HG02623 (cell line): ENCODE results near the gene CCDC86.

ENCODE experiments used
- ATAC-seq: cut with Tn5 transposase; IDR thresholded peaks from one replicate; pipeline ENCODE4 v1.9.1; 2021; ENCODE audit warnings: moderate library complexity; ENCODE audit not compliant: unreplicated experiment

CCDC86 gene

GRCh38 chr11:60890696-60891095 is 48.8 kb downstream of the CCDC86 start:
- ATAC-seq, result no peak

- no peak for ATAC-seq
Observed at GRCh38 chr11:60891103-60891741, 49.3 kb downstream of the CCDC86 start.

GRCh38 chr11:60895687-60896086 is 53.8 kb downstream of the CCDC86 start:
- ATAC-seq, result no peak

GRCh38 chr11:60897496-60897895 is 55.6 kb downstream of the CCDC86 start:
- no peak for ATAC-seq

- ATAC-seq, result no peak
Observed at GRCh38 chr11:60899046-60899936, 57.4 kb downstream of the CCDC86 start.

GRCh38 chr11:60899977-60900376 is 58.1 kb downstream of the CCDC86 start:
- no peak for ATAC-seq
